ENCODE data around the gene AP4S1. TPM values are rescaled to one million over a fixed set of nuclear protein-coding genes. Genes with fewer than 3 reads are reported as not detected.

AP4S1 gene
- total RNA-seq, 4 donors from 2014 or later, result 2.9 to 12.8 (median 9.2) TPM

- intact Hi-C loops (cut with DNase I; ENCODE audit: low total_unique reads) (no loop called here), in situ Hi-C loops (cut with MboI; ENCODE audit: low sequenced_read_pairs in 4 of 4) (loop anchor here in 1 of 4 donors (10.0 kb wide), 1 partner anchor 217 kb away; no protein-coding TSS in a partner anchor)
- peak overlapping the region in 1 of 4 donors; percentile 8 for H3K27ac ChIP-seq
- H3K27me3 ChIP-seq, result no peaks in the 10 kb centered on the region
- no peak for DNase-seq
- ATAC-seq, result no peak
- no peaks in the 10 kb centered on the region for H3K9me3 ChIP-seq
- H3K4me1 ChIP-seq, result peaks cover 0 to under 1% of the 10 kb centered on the region in 2 donors
- peaks cover 3 to 83% of the 10 kb centered on the region in 2 donors for H3K36me3 ChIP-seq
- TF ChIP-seq, protein P1, sequence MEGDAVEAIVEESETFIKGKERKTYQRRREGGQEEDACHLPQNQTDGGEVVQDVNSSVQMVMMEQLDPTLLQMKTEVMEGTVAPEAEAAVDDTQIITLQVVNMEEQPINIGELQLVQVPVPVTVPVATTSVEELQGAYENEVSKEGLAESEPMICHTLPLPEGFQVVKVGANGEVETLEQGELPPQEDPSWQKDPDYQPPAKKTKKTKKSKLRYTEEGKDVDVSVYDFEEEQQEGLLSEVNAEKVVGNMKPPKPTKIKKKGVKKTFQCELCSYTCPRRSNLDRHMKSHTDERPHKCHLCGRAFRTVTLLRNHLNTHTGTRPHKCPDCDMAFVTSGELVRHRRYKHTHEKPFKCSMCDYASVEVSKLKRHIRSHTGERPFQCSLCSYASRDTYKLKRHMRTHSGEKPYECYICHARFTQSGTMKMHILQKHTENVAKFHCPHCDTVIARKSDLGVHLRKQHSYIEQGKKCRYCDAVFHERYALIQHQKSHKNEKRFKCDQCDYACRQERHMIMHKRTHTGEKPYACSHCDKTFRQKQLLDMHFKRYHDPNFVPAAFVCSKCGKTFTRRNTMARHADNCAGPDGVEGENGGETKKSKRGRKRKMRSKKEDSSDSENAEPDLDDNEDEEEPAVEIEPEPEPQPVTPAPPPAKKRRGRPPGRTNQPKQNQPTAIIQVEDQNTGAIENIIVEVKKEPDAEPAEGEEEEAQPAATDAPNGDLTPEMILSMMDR (IDR thresholded peaks at IDR 0.05 in 4 of 5, conservative IDR thresholded peaks at IDR 0.05 in 1 of 5), result no peak
- no peak for TF ChIP-seq POLR2A (IDR thresholded peaks at IDR 0.05)
- no peak overlapping the region for H3K4me3 ChIP-seq
Observed at GRCh38 chr14:31137214-31137889, 111.9 kb downstream of the AP4S1 start.

- in situ Hi-C loops (cut with MboI; ENCODE audit: low sequenced_read_pairs in 4 of 4), result loop anchor here in 1 of 4 donors (10.0 kb wide), 1 partner anchor 216 kb away; no protein-coding TSS in a partner anchor
- no peak for ATAC-seq
- no peaks in the 10 kb centered on the region for H3K9me3 ChIP-seq
- H3K4me3 ChIP-seq, result no peak overlapping the region
- intact Hi-C loops (cut with DNase I; ENCODE audit: low total_unique reads), result no loop called here
- no peak overlapping the region for H3K27ac ChIP-seq
- peaks cover 3 to 74% of the 10 kb centered on the region in 2 donors for H3K36me3 ChIP-seq
- no peak for TF ChIP-seq POLR2A (IDR thresholded peaks at IDR 0.05)
- TF ChIP-seq, protein P1 (IDR thresholded peaks at IDR 0.05 in 4 of 5, conservative IDR thresholded peaks at IDR 0.05 in 1 of 5), result no peak
- H3K27me3 ChIP-seq, result no peaks in the 10 kb centered on the region
- peaks cover 0 to 9% of the 10 kb centered on the region in 2 donors for H3K4me1 ChIP-seq
- DNase-seq, result no peak
Observed at GRCh38 chr14:31138301-31138700, 112.9 kb downstream of the AP4S1 start.

- in situ Hi-C loops (cut with MboI; ENCODE audit: low sequenced_read_pairs in 4 of 4) (loop anchor here in 1 of 4 donors (10.0 kb wide), 1 partner anchor 215 kb away; no protein-coding TSS in a partner anchor), intact Hi-C loops (cut with DNase I; ENCODE audit: low total_unique reads) (no loop called here)
- ATAC-seq, result no peak
Observed at GRCh38 chr14:31139301-31139847, 113.9 kb downstream of the AP4S1 start.

GRCh38 chr14:31142455-31143087 is 117.1 kb downstream of the AP4S1 start:
- no peak overlapping the region for H3K4me3 ChIP-seq
- peaks cover 0 to 9% of the 10 kb centered on the region in 2 donors for H3K4me1 ChIP-seq
- in situ Hi-C loops (cut with MboI; ENCODE audit: low sequenced_read_pairs in 4 of 4), result no loop called here
- peaks cover 3 to 79% of the 10 kb centered on the region in 2 donors for H3K36me3 ChIP-seq
- H3K9me3 ChIP-seq, result no peaks in the 10 kb centered on the region
- DNase-seq (peak in 1 of 2 donors; percentile 46), ATAC-seq (peak; percentile 30 to 75)
- no peaks in the 10 kb centered on the region for H3K27me3 ChIP-seq
- intact Hi-C loops (cut with DNase I; ENCODE audit: low total_unique reads), result loop anchor here (5.0 kb wide), 1 partner anchor 35 kb away; no protein-coding TSS in a partner anchor
- peak overlapping the region; percentile 42 to 68 (median 63) for H3K27ac ChIP-seq
- no peak for TF ChIP-seq POLR2A (IDR thresholded peaks at IDR 0.05)
- TF ChIP-seq, protein P1 (IDR thresholded peaks at IDR 0.05 in 4 of 5, conservative IDR thresholded peaks at IDR 0.05 in 1 of 5), result no peak

More at GRCh38 chr14:31139301-31139847, 113.9 kb downstream of the AP4S1 start:
- Histone ChIP-seq H3K4me1 (peaks cover 0 to 9% of the 10 kb centered on the region in 2 donors), H3K36me3 (peaks cover 3 to 76% of the 10 kb centered on the region in 2 donors), H3K27me3 (no peaks in the 10 kb centered on the region), H3K4me3 (no peak overlapping the region), H3K9me3 (no peaks in the 10 kb centered on the region), H3K27ac (no peak overlapping the region)
- no peak for TF ChIP-seq POLR2A (IDR thresholded peaks at IDR 0.05)
- TF ChIP-seq, protein P1 (IDR thresholded peaks at IDR 0.05 in 4 of 5, conservative IDR thresholded peaks at IDR 0.05 in 1 of 5), result no peak
- DNase-seq, result no peak

MicroRNAs within 50 kb of the gene (microRNA counts, 767-probe panel; counts per million panel counts)
- 356 to 448 counts per million in 2 donors for microRNA hsa-miR-624-3p

Small RNA genes lying within 50 kb of the gene (microRNA-seq; reads per million reads assigned to microRNA genes)
- 21.3 to 23.7 reads per million in 2 donors for gene MIR624 (ENCODE audit: borderline replicate concordance in 2 of 2)

Other genes with a start within 250 kb of the AP4S1 start
- 1 to 10 TPM in 1 of 4 donors, under 1 TPM in 3; 0.35 to 2.0 (median 0.53) TPM for gene COCH, start 151.1 kb upstream of the AP4S1 start, total RNA-seq
- 10 to 100 TPM; 57.7 to 98.7 (median 77.9) TPM for gene STRN3, start 730 bp downstream of the AP4S1 start, total RNA-seq
- 100 to 1,000 TPM; 356 to 453 (median 420) TPM for gene HECTD1, start 182.1 kb downstream of the AP4S1 start, total RNA-seq